HCT116 (cell line): ENCODE measurements around the gene DENND1A. TPM values are rescaled to one million over a fixed set of nuclear protein-coding genes. Genes with fewer than 3 reads are reported as not detected.

Source experiments
- ATAC-seq: fragments of 200-7000 bp; cut with Tn5 transposase; 2 replicates; pipeline ENCODE4 v1.9.1; 2020; ENCODE audit warnings: mild to moderate bottlenecking, moderate library complexity
- BruUV-seq: library from RNA; stranded (reverse); fragments of 400-500 nt; replicated peaks from 2 replicates; lab custom pipeline; 2021; lab: Mats Ljungman, UMichigan
- CTCF ChIA-PET: fragments of 300-600 bp; sonication (Branson Sonifier 250); formaldehyde crosslinking; loops from one replicate; lab custom pipeline; 2021; ENCODE audit warnings: antibody characterized with exemption; lab: Charles Lee
- POLR2A ChIA-PET: fragments of 300-600, 350-600 bp; sonication (Branson Sonifier 250); formaldehyde crosslinking; loops from one replicate; lab custom pipeline; 2021; ENCODE audit warnings: antibody characterized with exemption; lab: Charles Lee
- RAD21 ChIA-PET, 2 experiments: fragments of 300-600 bp; sonication (Branson Sonifier 250); formaldehyde crosslinking; loops; one replicate each; lab custom pipeline; 2023; ENCODE audit warnings: low total read pairs in 2 of 2; ENCODE audit not compliant: uncharacterized antibody in 2 of 2, unreplicated experiment in 2 of 2, low non-redundant PET in 1 of 2; lab: Charles Lee
- DNase-seq: peaks from one replicate; pipeline ENCODE4 v3.0.0-alpha.2; 2010; ENCODE audit warnings: low read depth, low spot score
- H2AFZ ChIP-seq: fragments of 200-600 bp; shearing (Covaris generic), sonication (generic); 2 replicates; pipeline ENCODE4 v1.6.1; 2017; ENCODE audit warnings: low read depth, mixed run types, mixed read lengths, antibody characterized with exemption, low read length; ENCODE audit not compliant: poor library complexity, severe bottlenecking
- H3K27ac ChIP-seq: 2 replicates; pipeline ENCODE4 v1.5.1; 2012; ENCODE audit warnings: low read depth, low read length
- H3K27me3 ChIP-seq: fragments of 200-600 bp; sonication (generic); 2 replicates; pipeline ENCODE4 v1.6.1; 2016; ENCODE audit warnings: mixed run types, low read length, mixed read lengths; ENCODE audit not compliant: insufficient read depth
- H3K36me3 ChIP-seq, 2 experiments: fragments of 200-500 bp in 1 of 2; fragments of 200-600 bp in 1 of 2; sonication (Bioruptor generic) in 1 of 2; sonication (generic) in 1 of 2; 2 replicates each; pipeline versions ENCODE4 v1.5.1 to v1.6.1; 2014 to 2016; ENCODE audit warnings: low read length in 2 of 2, inconsistent platforms in 1 of 2, mixed read lengths in 1 of 2, mixed run types in 1 of 2; ENCODE audit not compliant: insufficient read depth in 2 of 2, control insufficient read depth in 1 of 2
- H3K4me1 ChIP-seq, 2 experiments: fragments of 200-600 bp in 1 of 2; sonication (generic) in 1 of 2; 2 replicates each; pipeline versions ENCODE4 v1.5.1 to v1.6.1; 2012 to 2017; ENCODE audit warnings: low read length in 2 of 2, inconsistent platforms in 1 of 2, mild to moderate bottlenecking in 1 of 2, mixed read lengths in 1 of 2, mixed run types in 1 of 2, moderate library complexity in 1 of 2; ENCODE audit not compliant: insufficient read depth in 2 of 2, control insufficient read depth in 1 of 2
- H3K4me2 ChIP-seq: fragments of 200-600 bp; sonication (generic); 2 replicates; pipeline ENCODE4 v1.6.1; 2017; ENCODE audit warnings: mixed run types, low read length, mixed read lengths
- H3K4me3 ChIP-seq, 2 experiments: fragments of 200-600 bp in 1 of 2; sonication (generic) in 1 of 2; replicated peaks in 1 of 2; 2 replicates each; pipeline ENCODE4 v1.5.1; 2011 to 2016; ENCODE audit warnings: low read length in 2 of 2, control low read depth in 1 of 2, low read depth in 1 of 2, mild to moderate bottlenecking in 1 of 2, mixed read lengths in 1 of 2, mixed run types in 1 of 2
- H3K79me2 ChIP-seq: fragments of 200-600 bp; sonication (generic); 2 replicates; pipeline ENCODE4 v1.6.1; 2017; ENCODE audit warnings: mild to moderate bottlenecking, mixed run types, low read length, moderate library complexity, mixed read lengths; ENCODE audit not compliant: insufficient read depth
- H3K9ac ChIP-seq: fragments of 200-600 bp; sonication (generic); 2 replicates; pipeline ENCODE4 v1.6.1; 2016; ENCODE audit warnings: low read length, mixed read lengths
- H3K9me2 ChIP-seq: fragments of 200-600 bp; sonication (generic), shearing (Covaris generic); 2 replicates; pipeline ENCODE4 v1.6.1; 2017; ENCODE audit warnings: mixed run types, mild to moderate bottlenecking, moderate library complexity; ENCODE audit not compliant: insufficient read depth
- H3K9me3 ChIP-seq, 2 experiments: fragments of 200-500 bp in 1 of 2; fragments of 200-600 bp in 1 of 2; sonication (Bioruptor generic) in 1 of 2; sonication (generic) in 1 of 2; 2 replicates each; pipeline ENCODE4 v1.6.1; 2014 to 2017; ENCODE audit warnings: low read length in 2 of 2, mixed read lengths in 2 of 2, inconsistent platforms in 1 of 2, low read depth in 1 of 2, mild to moderate bottlenecking in 1 of 2, mixed run types in 1 of 2, moderate library complexity in 1 of 2; ENCODE audit not compliant: control insufficient read depth in 1 of 2, insufficient read depth in 1 of 2
- H4K20me1 ChIP-seq: fragments of 200-600 bp; sonication (generic), shearing (Covaris generic); 2 replicates; pipeline ENCODE4 v1.6.1; 2017; ENCODE audit warnings: mixed run types, mild to moderate bottlenecking, moderate library complexity; ENCODE audit not compliant: insufficient read depth
- CBX3 ChIP-seq: IDR thresholded peaks from 2 replicates; pipeline ENCODE4 v1.6.1; 2012; ENCODE audit warnings: low read depth
- CTCF ChIP-seq, 3 experiments: fragments of 200-600 bp in 1 of 3; sonication (generic) in 1 of 3; IDR thresholded peaks in 2 of 3; conservative IDR thresholded peaks in 1 of 3; 2 replicates each; pipeline ENCODE4 v1.5.1; 2012 to 2017; ENCODE audit warnings: low read depth in 2 of 3, low read length in 2 of 3, antibody characterized with exemption in 1 of 3, borderline replicate concordance in 1 of 3, control low read depth in 1 of 3, mild to moderate bottlenecking in 1 of 3, mixed read lengths in 1 of 3, mixed run types in 1 of 3, moderate library complexity in 1 of 3; ENCODE audit not compliant: insufficient read depth in 1 of 3
- EZH2 ChIP-seq: fragments of 200-600 bp; sonication (generic); IDR thresholded peaks from 2 replicates; pipeline ENCODE4 v1.6.1; 2017; ENCODE audit warnings: antibody characterized with exemption, mixed run types
- EZH2phosphoT487 ChIP-seq: fragments of 200-600 bp; IDR thresholded peaks from 2 replicates; pipeline ENCODE4 v1.6.1; 2018; ENCODE audit warnings: antibody characterized with exemption, borderline replicate concordance
- FOSL1 ChIP-seq: IDR thresholded peaks from 2 replicates; pipeline ENCODE4 v1.6.1; 2012; ENCODE audit warnings: low read depth
- POLR2A ChIP-seq: IDR thresholded peaks from 2 replicates; pipeline ENCODE4 v1.7.0; 2011; ENCODE audit warnings: borderline replicate concordance; ENCODE audit not compliant: insufficient read depth, insufficient read length; ENCODE audit errors: extremely low read depth
- RAD21 ChIP-seq: IDR thresholded peaks from 2 replicates; pipeline ENCODE4 v1.6.1; 2012; ENCODE audit warnings: low read depth, mild to moderate bottlenecking
- REST ChIP-seq: IDR thresholded peaks from 2 replicates; pipeline ENCODE4 v1.6.1; 2012; ENCODE audit warnings: low read depth
- SIN3A ChIP-seq: IDR thresholded peaks from 2 replicates; pipeline ENCODE4 v1.6.1; 2012; ENCODE audit warnings: low read depth
- SP1 ChIP-seq: IDR thresholded peaks from 2 replicates; pipeline ENCODE4 v1.6.1; 2012; ENCODE audit warnings: low read depth
- SRF ChIP-seq: IDR thresholded peaks from 2 replicates; pipeline ENCODE4 v1.6.1; 2012; ENCODE audit warnings: low read depth
- TCF7L2 ChIP-seq: IDR thresholded peaks from 2 replicates; pipeline ENCODE4 v1.7.0; 2011; ENCODE audit warnings: borderline replicate concordance, inconsistent platforms; ENCODE audit not compliant: insufficient read depth, insufficient read length; ENCODE audit errors: extremely low read depth
- ZNF274 ChIP-seq: fragments of 200-500 bp; sonication (Bioruptor generic); IDR thresholded peaks from 2 replicates; pipeline ENCODE4 v1.6.1; 2014; ENCODE audit warnings: mild to moderate bottlenecking, low read depth, low read length, inconsistent platforms
- intact Hi-C: fragments of 100-400 bp; cut with micrococcal nuclease; formaldehyde crosslinking; loops from 2 replicates; pipeline ENCODE4 v1.10.0; 2022
- total RNA-seq: library from RNA; stranded (reverse); gene quantifications from one replicate; pipeline ENCODE4 v1.2.1, GENCODE V29; 2021; ENCODE audit not compliant: unreplicated experiment
- TF ChIP-seq, protein P1 (sequence below): IDR thresholded peaks from 2 replicates; pipeline ENCODE4 v1.6.1; 2011; ENCODE audit warnings: mild to moderate bottlenecking, low read length, moderate library complexity; ENCODE audit not compliant: insufficient replicate concordance; ENCODE audit errors: extremely low read depth

The DENND1A gene
- total RNA-seq, 1 experiment from 2014 or later, result 33.0 TPM

- TF ChIP-seq, protein P1, sequence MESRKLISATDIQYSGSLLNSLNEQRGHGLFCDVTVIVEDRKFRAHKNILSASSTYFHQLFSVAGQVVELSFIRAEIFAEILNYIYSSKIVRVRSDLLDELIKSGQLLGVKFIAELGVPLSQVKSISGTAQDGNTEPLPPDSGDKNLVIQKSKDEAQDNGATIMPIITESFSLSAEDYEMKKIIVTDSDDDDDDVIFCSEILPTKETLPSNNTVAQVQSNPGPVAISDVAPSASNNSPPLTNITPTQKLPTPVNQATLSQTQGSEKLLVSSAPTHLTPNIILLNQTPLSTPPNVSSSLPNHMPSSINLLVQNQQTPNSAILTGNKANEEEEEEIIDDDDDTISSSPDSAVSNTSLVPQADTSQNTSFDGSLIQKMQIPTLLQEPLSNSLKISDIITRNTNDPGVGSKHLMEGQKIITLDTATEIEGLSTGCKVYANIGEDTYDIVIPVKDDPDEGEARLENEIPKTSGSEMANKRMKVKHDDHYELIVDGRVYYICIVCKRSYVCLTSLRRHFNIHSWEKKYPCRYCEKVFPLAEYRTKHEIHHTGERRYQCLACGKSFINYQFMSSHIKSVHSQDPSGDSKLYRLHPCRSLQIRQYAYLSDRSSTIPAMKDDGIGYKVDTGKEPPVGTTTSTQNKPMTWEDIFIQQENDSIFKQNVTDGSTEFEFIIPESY, result no peak
- no peak for TF ChIP-seq SIN3A
- no peak for TF ChIP-seq CBX3
- no peak for TF ChIP-seq POLR2A
- TF ChIP-seq ZNF274, result no peak
- TF ChIP-seq SP1, result no peak
Measured at GRCh38 chr9:123369296-123369695, 560.6 kb downstream of the DENND1A start (continued).

DNA sequence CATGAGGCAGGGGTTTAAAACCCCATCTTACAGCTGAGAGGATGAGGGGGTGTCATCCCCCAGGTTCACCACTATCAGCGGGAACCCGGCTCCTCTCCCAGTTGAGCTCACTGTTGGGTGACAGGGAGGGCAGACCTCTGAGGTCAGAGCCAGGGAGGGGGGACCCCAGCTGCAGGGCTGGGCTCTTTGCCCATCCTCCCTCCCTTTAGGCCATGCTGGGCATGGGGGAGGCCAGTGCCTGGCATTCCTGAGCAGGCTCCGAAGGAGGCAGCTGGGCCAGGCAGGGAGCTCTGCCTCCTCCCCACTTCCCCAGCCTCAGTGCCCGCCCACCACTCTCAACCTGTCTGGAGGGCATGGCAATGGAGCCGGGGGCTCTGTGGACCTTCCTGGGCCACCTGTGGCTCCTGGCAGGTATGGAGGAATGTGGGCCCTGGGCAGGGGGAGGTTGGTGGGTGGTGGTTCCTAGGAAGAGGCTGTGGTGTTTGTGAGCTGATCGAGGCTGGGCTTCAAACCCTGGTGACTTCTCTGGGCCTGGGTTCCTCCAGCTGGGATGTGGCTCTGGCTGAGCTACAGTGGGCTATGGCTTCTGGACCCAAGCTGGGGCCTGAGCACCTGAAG, 561.3 kb downstream of the DENND1A start:
- ChIA-PET RAD21 (no interaction called here), POLR2A (no interaction called here), CTCF (no interaction called here)
- Histone ChIP-seq H3K9me3 (no peaks in the 10 kb centered on the region), H3K4me1 (peaks cover 14 to 15% of the 10 kb centered on the region in 2 experiments), H3K79me2 (no peaks in the 10 kb centered on the region), H3K27ac (no peak overlapping the region), H4K20me1 (no peaks in the 10 kb centered on the region), H3K4me2 (peak overlapping the region; percentile 30), H3K4me3 (no peak overlapping the region), H3K27me3 (no peaks in the 10 kb centered on the region), H2AFZ (no peak overlapping the region), H3K9ac (no peak overlapping the region), H3K36me3 (no peaks in the 10 kb centered on the region), H3K9me2 (no peaks in the 10 kb centered on the region)
- DNase-seq (no peak), ATAC-seq (no peak)
- no TSS peak for BruUV-seq
- intact Hi-C loops, result no loop called here
- TF ChIP-seq CTCF (IDR thresholded peaks at IDR 0.05 in 2 of 3, conservative IDR thresholded peaks at IDR 0.05 in 1 of 3; ENCODE audit: borderline replicate concordance in 1 of 3, insufficient read depth in 1 of 3, low read depth in 2 of 3, low read length in 2 of 3) (no peak), TCF7L2 (no peak), POLR2A (no peak), ZNF274 (no peak), SRF (no peak), FOSL1 (no peak), EZH2phosphoT487 (no peak), EZH2 (no peak), RAD21 (no peak), REST (no peak), SP1 (no peak), CBX3 (no peak)
- TF ChIP-seq, protein P1, result no peak
